A549 (cell line): ENCODE data around the gene MSANTD1.

Experiments used
- KDM1A ChIP-seq: fragments of 200-600 bp; sonication (generic); IDR thresholded peaks from 2 replicates; pipeline ENCODE4 v1.6.1; 2016; ENCODE audit warnings: low read depth, mild to moderate bottlenecking
- PHF8 ChIP-seq: fragments of 200-600 bp; sonication (generic); IDR thresholded peaks from 2 replicates; pipeline ENCODE4 v1.6.1; 2016; ENCODE audit warnings: low read depth, mild to moderate bottlenecking, antibody characterized with exemption, moderate library complexity, borderline replicate concordance

DNA sequence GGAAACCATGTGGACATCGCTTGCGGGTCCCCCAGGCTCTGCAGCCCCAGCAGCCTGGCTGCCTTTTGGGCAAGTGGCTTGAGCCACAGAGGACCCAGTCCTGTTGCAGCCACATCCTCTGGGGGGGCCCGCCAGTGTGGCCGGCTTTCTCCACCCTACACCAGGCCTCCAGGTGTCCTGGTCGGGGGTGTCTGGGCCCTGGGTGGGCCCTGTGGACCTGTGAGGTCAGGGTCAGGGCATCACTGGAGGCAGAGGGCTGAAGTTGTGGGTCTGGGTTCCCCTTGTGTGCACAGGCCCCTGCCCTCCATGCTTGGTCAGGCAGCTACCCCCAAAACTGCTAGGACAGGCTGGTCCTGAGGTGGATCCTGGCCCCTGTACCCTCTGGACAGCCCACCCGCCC lies 3.3 kb upstream of the MSANTD1 start:
- no peak for TF ChIP-seq KDM1A
- no peak for TF ChIP-seq PHF8
